ENCODE data around the gene PCNA.
A peak's percentile ranks its signal among the peaks of the same experiment; 100 is the strongest.
"Not testable (repeated sequence)": the region's sequence is repeated elsewhere in the genome, so short reads cannot be mapped to it uniquely, and the experiment has no call there.

PCNA gene

GRCh38 chr20:5096463-5096862 is 23.3 kb downstream of the PCNA start:
- no peak for DNase-seq (ENCODE audit: low spot score)

GRCh38 chr20:5095931-5096330 is 23.8 kb downstream of the PCNA start:
- DNase-seq (ENCODE audit: low spot score) = no peak

- no peak for DNase-seq (ENCODE audit: low spot score)
Observed at GRCh38 chr20:5095454-5095853, 24.3 kb downstream of the PCNA start.

GRCh38 chr20:5092765-5093339 is 26.9 kb downstream of the PCNA start:
- DNase-seq (ENCODE audit: low spot score) = no peak

GRCh38 chr20:5091902-5092301 is 27.9 kb downstream of the PCNA start:
- DNase-seq (ENCODE audit: low spot score) = no peak

GRCh38 chr20:5090191-5090590 is 29.6 kb downstream of the PCNA start:
- DNase-seq (ENCODE audit: low spot score) = no peak

- no peak for DNase-seq (ENCODE audit: low spot score)
Observed at GRCh38 chr20:5088688-5089087, 31.1 kb downstream of the PCNA start.

- no peak for DNase-seq (ENCODE audit: low spot score)
Observed at GRCh38 chr20:5085380-5085779, 34.4 kb downstream of the PCNA start.

- no peak for DNase-seq (ENCODE audit: low spot score)
Observed at GRCh38 chr20:5080384-5080877, 39.3 kb downstream of the PCNA start.

- DNase-seq (ENCODE audit: low spot score) = peak; percentile 67
Observed at GRCh38 chr20:5078399-5078958, 41.3 kb downstream of the PCNA start.

GRCh38 chr20:5077761-5078387 is 41.9 kb downstream of the PCNA start:
- no peak for DNase-seq (ENCODE audit: low spot score)

GRCh38 chr20:5076913-5077312 is 42.8 kb downstream of the PCNA start:
- DNase-seq (ENCODE audit: low spot score) = not testable (repeated sequence)

- no peak for DNase-seq (ENCODE audit: low spot score)
Observed at GRCh38 chr20:5074232-5074674, 45.5 kb downstream of the PCNA start.

- no peak for DNase-seq (ENCODE audit: low spot score)
Observed at GRCh38 chr20:5073660-5074231, 46.0 kb downstream of the PCNA start.

- peak; percentile 89 for DNase-seq (ENCODE audit: low spot score)
Observed at GRCh38 chr20:5072756-5073659, 46.8 kb downstream of the PCNA start.

GRCh38 chr20:5071942-5072341 is 47.8 kb downstream of the PCNA start:
- DNase-seq (ENCODE audit: low spot score) = not testable (repeated sequence)

GRCh38 chr20:5070570-5070969 is 49.2 kb downstream of the PCNA start:
- no peak for DNase-seq (ENCODE audit: low spot score)

GRCh38 chr20:5070081-5070480 is 49.7 kb downstream of the PCNA start:
- no peak for DNase-seq (ENCODE audit: low spot score)

- DNase-seq (ENCODE audit: low spot score) = no peak
Observed at GRCh38 chr20:5069141-5069806, 50.5 kb downstream of the PCNA start.

- no peak for DNase-seq (ENCODE audit: low spot score)
Observed at GRCh38 chr20:5067877-5068645, 51.7 kb downstream of the PCNA start.

- peak; percentile 81 for DNase-seq (ENCODE audit: low spot score)
Observed at GRCh38 chr20:5065879-5066383, 53.8 kb downstream of the PCNA start.
